ENCODE data around the gene TP53I13.

The TP53I13 gene

GRCh38 chr17:29568331-29569244 is at the start of gene TP53I13:
Gene TP53I13, plus strand, starts transcription at chr17:29568701. Its CDS starts 58 bp downstream, at chr17:29568759.
- H3K4me3 ChIP-seq (ENCODE audit: low read depth, low read length, poor library complexity, severe bottlenecking): peak within 1 kb of the TSS; percentile 84
- peaks cover 37% of the 10 kb centered on the region for H3K4me1 ChIP-seq (ENCODE audit: insufficient read depth, low read length, severe bottlenecking)
- H3K4me2 ChIP-seq (ENCODE audit: low read length): peak within 1 kb of the TSS; percentile 98
- no peaks in the 10 kb centered on the region for H3F3A ChIP-seq (ENCODE audit: insufficient read depth, low read length)
- H3K79me2 ChIP-seq (ENCODE audit: insufficient read depth, low read length): no peaks in the 10 kb centered on the region
- no peaks in the 10 kb centered on the region for H3K9me3 ChIP-seq (ENCODE audit: low read length)
- peak within 1 kb of the TSS; percentile 88 for H3K9ac ChIP-seq (ENCODE audit: low read length)
- TF ChIP-seq CTCF (IDR thresholded peaks at IDR 0.05; ENCODE audit: low read length): no peak
- no peaks in the 10 kb centered on the region for H4K20me1 ChIP-seq (ENCODE audit: insufficient read depth, low read length)
- no peak within 1 kb of the TSS for H2AFZ ChIP-seq (ENCODE audit: low read length)
- H3K9me2 ChIP-seq (ENCODE audit: low read depth, low read length): no peaks in the 10 kb centered on the region
- H3K27me3 ChIP-seq (ENCODE audit: insufficient read depth, low read length): no peaks in the 10 kb centered on the region
- peak within 1 kb of the TSS; percentile 56 for H3K27ac ChIP-seq (ENCODE audit: low read depth, low read length, poor library complexity, severe bottlenecking)
- peaks cover 5% of the 10 kb centered on the region; the same call in 1 of the 2 replicates for H3K36me3 ChIP-seq (ENCODE audit: insufficient read depth, low read length)

- H3K36me3 ChIP-seq (ENCODE audit: insufficient read depth, low read length): peaks cover 40% of the 10 kb centered on the region
Measured at GRCh38 chr17:29524692-29525091, 43.8 kb upstream of the TP53I13 start.

GRCh38 chr17:29526322-29526721 is 42.2 kb upstream of the TP53I13 start:
- no peaks in the 10 kb centered on the region for H3K27me3 ChIP-seq (ENCODE audit: insufficient read depth, low read length)
- H3K4me3 ChIP-seq (ENCODE audit: low read depth, low read length, poor library complexity, severe bottlenecking): no peak overlapping the region
- H3K4me2 ChIP-seq (ENCODE audit: low read length): no peak overlapping the region
- H3K79me2 ChIP-seq (ENCODE audit: insufficient read depth, low read length): no peaks in the 10 kb centered on the region
- H2AFZ ChIP-seq (ENCODE audit: low read length): no peak overlapping the region
- H3K36me3 ChIP-seq (ENCODE audit: insufficient read depth, low read length): peaks cover 43% of the 10 kb centered on the region
- no peaks in the 10 kb centered on the region for H3K9me3 ChIP-seq (ENCODE audit: low read length)
- no peaks in the 10 kb centered on the region for H3K9me2 ChIP-seq (ENCODE audit: low read depth, low read length)
- H3K9ac ChIP-seq (ENCODE audit: low read length): no peak overlapping the region
- no peaks in the 10 kb centered on the region for H3F3A ChIP-seq (ENCODE audit: insufficient read depth, low read length)
- H3K27ac ChIP-seq (ENCODE audit: low read depth, low read length, poor library complexity, severe bottlenecking): no peak overlapping the region
- TF ChIP-seq CTCF (IDR thresholded peaks at IDR 0.05; ENCODE audit: low read length) (no peak), EZH2 (IDR thresholded peaks at IDR 0.05; ENCODE audit: borderline replicate concordance, low read length) (no peak)
- H4K20me1 ChIP-seq (ENCODE audit: insufficient read depth, low read length): no peaks in the 10 kb centered on the region
- H3K4me1 ChIP-seq (ENCODE audit: insufficient read depth, low read length, severe bottlenecking): no peaks in the 10 kb centered on the region

More at GRCh38 chr17:29524692-29525091, 43.8 kb upstream of the TP53I13 start:
- H4K20me1 ChIP-seq (ENCODE audit: insufficient read depth, low read length): no peaks in the 10 kb centered on the region
- H3K4me2 ChIP-seq (ENCODE audit: low read length): no peak overlapping the region
- no peaks in the 10 kb centered on the region for H3K79me2 ChIP-seq (ENCODE audit: insufficient read depth, low read length)
- no peak overlapping the region for H3K27ac ChIP-seq (ENCODE audit: low read depth, low read length, poor library complexity, severe bottlenecking)
- no peak overlapping the region for H2AFZ ChIP-seq (ENCODE audit: low read length)
- H3K9me3 ChIP-seq (ENCODE audit: low read length): no peaks in the 10 kb centered on the region
- H3K9me2 ChIP-seq (ENCODE audit: low read depth, low read length): no peaks in the 10 kb centered on the region
- no peak overlapping the region for H3K9ac ChIP-seq (ENCODE audit: low read length)
- no peaks in the 10 kb centered on the region for H3K27me3 ChIP-seq (ENCODE audit: insufficient read depth, low read length)
- no peaks in the 10 kb centered on the region for H3F3A ChIP-seq (ENCODE audit: insufficient read depth, low read length)
- TF ChIP-seq EZH2 (IDR thresholded peaks at IDR 0.05; ENCODE audit: borderline replicate concordance, low read length) (no peak), CTCF (IDR thresholded peaks at IDR 0.05; ENCODE audit: low read length) (no peak)
- H3K4me3 ChIP-seq (ENCODE audit: low read depth, low read length, poor library complexity, severe bottlenecking): no peak overlapping the region
- no peaks in the 10 kb centered on the region for H3K4me1 ChIP-seq (ENCODE audit: insufficient read depth, low read length, severe bottlenecking)

Data from OCI-LY1 (cell line).